PC-3 (cell line): ENCODE measurements around the gene CSN3.

ENCODE experiments used
- CTCF ChIP-seq: fragments of 300-600 bp; sonication (generic); conservative IDR thresholded peaks from 2 replicates; pipeline ENCODE4 v1.5.1; 2017; ENCODE audit warnings: antibody characterized with exemption, low read depth, mild to moderate bottlenecking, low read length
- EZH2 ChIP-seq: fragments of 300-600 bp; sonication (generic); IDR thresholded peaks from one replicate; pipeline ENCODE4 v1.6.1; 2017; ENCODE audit warnings: antibody characterized with exemption, mild to moderate bottlenecking, low read length; ENCODE audit not compliant: unreplicated experiment
- EZH2phosphoT487 ChIP-seq: fragments of 300-600 bp; sonication (generic); IDR thresholded peaks from 2 replicates; pipeline ENCODE4 v1.6.1; 2018; ENCODE audit warnings: mild to moderate bottlenecking, antibody characterized with exemption, low read length, borderline replicate concordance

GRCh38 chr4:70299643-70300042 lies 57.2 kb downstream of the CSN3 start:
- TF ChIP-seq EZH2 (no peak), CTCF (no peak), EZH2phosphoT487 (no peak)
